ENCODE results near the gene MACROD2.

MACROD2 gene

DNA sequence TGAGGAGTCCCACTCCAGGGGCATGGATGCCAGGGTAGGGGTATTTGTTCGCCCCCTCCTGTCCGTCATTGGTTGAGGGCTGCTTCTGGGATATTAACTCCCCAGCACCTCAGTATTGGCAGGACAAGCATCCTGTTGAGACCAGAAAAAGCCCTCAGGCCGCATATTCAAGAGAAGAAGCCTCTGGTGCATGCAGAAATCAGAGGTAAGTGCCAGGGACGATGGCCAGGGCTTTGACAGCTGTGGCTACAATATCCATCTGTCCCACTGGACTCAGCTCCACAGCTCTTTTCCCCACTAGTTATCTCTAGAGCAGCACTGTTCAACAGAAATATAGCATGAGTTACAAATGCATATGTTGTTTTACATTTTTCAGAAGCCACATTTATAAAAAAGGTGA is 1926.6 kb downstream of the MACROD2 start:
- Histone ChIP-seq H3K4me3 (ENCODE audit: low read depth, low read length) (no peak overlapping the region), H3K36me3 (ENCODE audit: control insufficient read depth, insufficient read depth, low read length) (no peaks in the 10 kb centered on the region), H3K9ac (ENCODE audit: low read depth, low read length) (no peak overlapping the region), H3K4me1 (ENCODE audit: control insufficient read depth, insufficient read depth, low read length) (no peaks in the 10 kb centered on the region), H3K9me3 (ENCODE audit: control insufficient read depth, insufficient read depth, low read length) (no peaks in the 10 kb centered on the region), H3K27me3 (ENCODE audit: control insufficient read depth, insufficient read depth, low read length) (no peaks in the 10 kb centered on the region)

GRCh38 chr20:15922556-15922955 is 1927.2 kb downstream of the MACROD2 start:
- Histone ChIP-seq H3K4me1 (ENCODE audit: control insufficient read depth, insufficient read depth, low read length) (no peaks in the 10 kb centered on the region), H3K9me3 (ENCODE audit: control insufficient read depth, insufficient read depth, low read length) (no peaks in the 10 kb centered on the region), H3K36me3 (ENCODE audit: control insufficient read depth, insufficient read depth, low read length) (no peaks in the 10 kb centered on the region), H3K9ac (ENCODE audit: low read depth, low read length) (no peak overlapping the region), H3K4me3 (ENCODE audit: low read depth, low read length) (no peak overlapping the region), H3K27me3 (ENCODE audit: control insufficient read depth, insufficient read depth, low read length) (no peaks in the 10 kb centered on the region)

DNA sequence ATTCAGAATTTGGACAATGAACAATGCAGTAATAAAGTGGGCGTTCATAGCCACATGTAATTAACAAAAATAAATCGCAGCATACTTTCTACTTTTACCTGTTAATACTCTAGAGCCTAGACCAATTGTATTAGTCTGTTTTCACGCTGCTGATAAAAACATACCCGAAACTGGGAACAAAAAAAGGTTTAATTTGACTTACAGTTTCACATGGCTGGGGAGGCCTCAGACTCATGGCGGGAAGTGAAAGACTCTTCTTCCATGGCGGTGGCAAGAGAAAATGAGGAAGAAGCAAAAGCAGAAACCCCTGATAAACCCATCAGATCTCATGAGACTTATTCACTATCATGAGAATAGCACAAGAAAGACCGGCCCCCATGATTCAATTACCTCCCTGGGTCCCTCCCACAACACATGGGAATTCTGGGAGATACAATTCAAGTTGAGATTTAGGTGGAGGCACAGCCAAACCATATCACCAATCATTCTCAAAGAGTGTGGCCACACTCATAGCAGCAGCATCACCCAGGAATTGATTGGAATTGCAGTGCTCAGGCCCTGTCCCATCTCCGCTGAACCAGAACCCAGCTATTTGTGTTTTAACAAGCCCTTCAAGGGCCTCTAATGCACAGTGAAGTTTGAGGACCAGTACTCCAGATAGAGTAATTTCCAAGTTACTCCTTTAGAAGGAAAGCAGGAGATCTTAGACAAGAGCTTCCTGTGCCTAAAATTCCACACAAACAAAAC is 1927.9 kb downstream of the MACROD2 start:
- no peak overlapping the region for H3K9ac ChIP-seq (ENCODE audit: low read depth, low read length)
- H3K4me3 ChIP-seq (ENCODE audit: low read depth, low read length): no peak overlapping the region
- no peaks in the 10 kb centered on the region for H3K27me3 ChIP-seq (ENCODE audit: control insufficient read depth, insufficient read depth, low read length)
- no peaks in the 10 kb centered on the region for H3K4me1 ChIP-seq (ENCODE audit: control insufficient read depth, insufficient read depth, low read length)
- no peaks in the 10 kb centered on the region for H3K9me3 ChIP-seq (ENCODE audit: control insufficient read depth, insufficient read depth, low read length)
- H3K36me3 ChIP-seq (ENCODE audit: control insufficient read depth, insufficient read depth, low read length): no peaks in the 10 kb centered on the region

DNA sequence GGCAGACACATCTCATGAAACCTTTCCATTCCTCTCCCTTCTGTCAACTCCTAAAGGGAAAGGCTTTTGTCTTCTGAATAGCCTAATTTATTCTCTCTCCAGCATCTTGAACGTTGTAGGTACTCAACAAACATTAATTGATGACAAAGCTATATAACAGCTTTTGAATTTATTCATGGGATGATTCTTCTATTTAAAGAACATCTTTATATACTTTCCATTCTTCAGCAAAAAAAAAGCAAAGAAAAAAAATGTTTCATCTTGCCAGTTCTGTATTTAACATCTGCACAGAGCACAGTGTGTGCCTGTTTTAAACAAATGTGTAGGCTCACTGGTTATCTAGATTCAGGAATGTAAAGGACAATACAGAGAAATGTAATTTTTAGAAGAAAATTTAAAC is 1929.2 kb downstream of the MACROD2 start:
- Histone ChIP-seq H3K9me3 (ENCODE audit: control insufficient read depth, insufficient read depth, low read length) (no peaks in the 10 kb centered on the region), H3K4me3 (ENCODE audit: low read depth, low read length) (no peak overlapping the region), H3K9ac (ENCODE audit: low read depth, low read length) (no peak overlapping the region), H3K36me3 (ENCODE audit: control insufficient read depth, insufficient read depth, low read length) (no peaks in the 10 kb centered on the region), H3K27me3 (ENCODE audit: control insufficient read depth, insufficient read depth, low read length) (no peaks in the 10 kb centered on the region), H3K4me1 (ENCODE audit: control insufficient read depth, insufficient read depth, low read length) (no peaks in the 10 kb centered on the region)

- Histone ChIP-seq H3K36me3 (ENCODE audit: control insufficient read depth, insufficient read depth, low read length) (no peaks in the 10 kb centered on the region), H3K4me1 (ENCODE audit: control insufficient read depth, insufficient read depth, low read length) (no peaks in the 10 kb centered on the region)
Measured at GRCh38 chr20:15925376-15925775, 1930.1 kb downstream of the MACROD2 start.

DNA sequence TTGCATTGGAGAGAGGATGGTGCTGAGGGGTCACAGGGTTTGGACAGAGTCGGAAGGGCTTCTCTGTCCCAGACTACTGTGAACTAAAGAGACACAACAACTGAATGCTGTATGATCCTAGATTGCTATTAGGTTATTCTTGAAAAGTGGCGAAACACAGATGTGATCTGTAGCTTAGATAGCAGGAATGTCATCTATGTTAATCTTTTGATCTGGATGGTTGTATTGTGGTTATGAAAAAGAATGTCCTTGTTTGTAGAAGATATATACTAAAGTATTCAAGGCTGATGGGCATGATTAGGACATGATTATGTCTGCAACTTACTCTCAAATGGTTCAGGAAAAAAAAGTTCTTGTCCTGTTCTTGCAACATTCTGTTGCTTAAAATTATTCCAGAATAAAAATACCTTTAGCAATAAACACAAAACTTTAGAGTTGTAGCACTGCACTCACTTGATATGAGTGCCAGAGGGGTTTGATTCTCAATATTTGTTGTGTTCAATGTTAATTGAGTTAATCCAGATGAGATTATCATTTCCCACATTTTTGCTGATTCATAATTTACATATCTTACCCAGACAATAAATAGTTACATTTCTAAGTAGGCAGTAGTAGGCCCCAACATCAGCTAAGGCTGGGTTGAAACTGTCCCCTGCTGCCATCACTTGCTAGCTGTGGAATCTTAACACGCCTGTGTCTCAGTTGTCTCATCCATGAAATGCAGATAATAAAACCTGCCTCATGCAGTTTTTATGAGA is 1932.8 kb downstream of the MACROD2 start:
- no peaks in the 10 kb centered on the region for H3K4me1 ChIP-seq (ENCODE audit: control insufficient read depth, insufficient read depth, low read length)
- no peak overlapping the region for H3K9ac ChIP-seq (ENCODE audit: low read depth, low read length)
- H3K27me3 ChIP-seq (ENCODE audit: control insufficient read depth, insufficient read depth, low read length): no peaks in the 10 kb centered on the region
- no peaks in the 10 kb centered on the region for H3K36me3 ChIP-seq (ENCODE audit: control insufficient read depth, insufficient read depth, low read length)
- no peak overlapping the region for H3K4me3 ChIP-seq (ENCODE audit: low read depth, low read length)
- no peaks in the 10 kb centered on the region for H3K9me3 ChIP-seq (ENCODE audit: control insufficient read depth, insufficient read depth, low read length)

More at GRCh38 chr20:15925376-15925775, 1930.1 kb downstream of the MACROD2 start:
- H3K9ac ChIP-seq (ENCODE audit: low read depth, low read length): no peak overlapping the region
- H3K27me3 ChIP-seq (ENCODE audit: control insufficient read depth, insufficient read depth, low read length): no peaks in the 10 kb centered on the region
- no peak overlapping the region for H3K4me3 ChIP-seq (ENCODE audit: low read depth, low read length)
- no peaks in the 10 kb centered on the region for H3K9me3 ChIP-seq (ENCODE audit: control insufficient read depth, insufficient read depth, low read length)

- H3K4me1 ChIP-seq (ENCODE audit: control insufficient read depth, insufficient read depth, low read length): no peaks in the 10 kb centered on the region
- H3K9ac ChIP-seq (ENCODE audit: low read depth, low read length): no peak overlapping the region
- no peaks in the 10 kb centered on the region for H3K27me3 ChIP-seq (ENCODE audit: control insufficient read depth, insufficient read depth, low read length)
- H3K36me3 ChIP-seq (ENCODE audit: control insufficient read depth, insufficient read depth, low read length): no peaks in the 10 kb centered on the region
- no peaks in the 10 kb centered on the region for H3K9me3 ChIP-seq (ENCODE audit: control insufficient read depth, insufficient read depth, low read length)
- H3K4me3 ChIP-seq (ENCODE audit: low read depth, low read length): no peak overlapping the region
Measured at GRCh38 chr20:15928946-15929345, 1933.6 kb downstream of the MACROD2 start.

GRCh38 chr20:15930311-15931305 is 1935.3 kb downstream of the MACROD2 start:
- Histone ChIP-seq H3K9me3 (ENCODE audit: control insufficient read depth, insufficient read depth, low read length) (no peaks in the 10 kb centered on the region), H3K36me3 (ENCODE audit: control insufficient read depth, insufficient read depth, low read length) (no peaks in the 10 kb centered on the region), H3K4me1 (ENCODE audit: control insufficient read depth, insufficient read depth, low read length) (no peaks in the 10 kb centered on the region), H3K4me3 (ENCODE audit: low read depth, low read length) (no peak overlapping the region), H3K9ac (ENCODE audit: low read depth, low read length) (no peak overlapping the region), H3K27me3 (ENCODE audit: control insufficient read depth, insufficient read depth, low read length) (no peaks in the 10 kb centered on the region)

GRCh38 chr20:15931897-15932296 is 1936.6 kb downstream of the MACROD2 start:
- Histone ChIP-seq H3K4me1 (ENCODE audit: control insufficient read depth, insufficient read depth, low read length) (no peaks in the 10 kb centered on the region), H3K27me3 (ENCODE audit: control insufficient read depth, insufficient read depth, low read length) (no peaks in the 10 kb centered on the region), H3K9ac (ENCODE audit: low read depth, low read length) (no peak overlapping the region), H3K36me3 (ENCODE audit: control insufficient read depth, insufficient read depth, low read length) (no peaks in the 10 kb centered on the region), H3K4me3 (ENCODE audit: low read depth, low read length) (no peak overlapping the region), H3K9me3 (ENCODE audit: control insufficient read depth, insufficient read depth, low read length) (no peaks in the 10 kb centered on the region)

DNA sequence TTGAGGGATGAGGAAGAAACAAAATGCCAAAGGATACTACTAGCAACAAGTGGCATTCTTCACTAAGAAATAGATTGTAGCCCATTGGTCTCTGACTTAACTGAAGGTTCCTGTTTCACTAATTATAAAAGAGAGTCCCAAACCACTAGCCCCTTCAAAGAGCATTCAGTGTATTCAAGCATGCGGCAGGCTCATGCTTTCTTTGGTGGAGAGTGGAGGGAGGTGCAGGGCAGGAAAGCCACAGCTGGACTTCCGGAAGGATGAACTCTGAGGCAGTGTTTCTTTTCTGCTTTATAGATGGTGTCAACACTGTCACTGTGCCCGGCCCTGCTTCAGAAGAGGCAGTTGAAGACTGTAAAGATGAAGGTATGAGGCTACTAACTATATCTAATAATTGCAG is 1941.9 kb downstream of the MACROD2 start:
- Histone ChIP-seq H3K36me3 (ENCODE audit: control insufficient read depth, insufficient read depth, low read length) (no peaks in the 10 kb centered on the region), H3K4me1 (ENCODE audit: control insufficient read depth, insufficient read depth, low read length) (no peaks in the 10 kb centered on the region), H3K9ac (ENCODE audit: low read depth, low read length) (no peak overlapping the region), H3K4me3 (ENCODE audit: low read depth, low read length) (no peak overlapping the region), H3K9me3 (ENCODE audit: control insufficient read depth, insufficient read depth, low read length) (no peaks in the 10 kb centered on the region), H3K27me3 (ENCODE audit: control insufficient read depth, insufficient read depth, low read length) (no peaks in the 10 kb centered on the region)

DNA sequence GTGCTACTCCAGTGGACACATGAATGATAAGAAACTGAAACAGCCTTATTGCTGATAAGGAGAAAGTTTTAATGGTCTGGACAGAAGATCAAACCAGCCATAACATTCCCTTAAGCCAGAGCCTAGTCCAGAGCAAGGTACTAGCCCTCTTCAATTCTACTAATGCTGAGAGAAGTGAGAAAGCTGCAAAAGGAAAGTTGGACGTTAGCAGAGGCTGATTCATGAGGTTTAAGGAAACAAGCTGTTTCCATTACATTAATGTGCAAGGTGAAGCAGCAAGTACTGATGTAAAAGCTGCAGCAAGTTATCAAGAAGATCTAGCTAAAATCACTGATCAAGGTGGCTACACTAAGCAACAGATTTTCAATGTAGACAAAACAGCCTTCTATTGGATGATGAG is 1943.5 kb downstream of the MACROD2 start:
- H3K4me1 ChIP-seq (ENCODE audit: control insufficient read depth, insufficient read depth, low read length): no peaks in the 10 kb centered on the region
- H3K27me3 ChIP-seq (ENCODE audit: control insufficient read depth, insufficient read depth, low read length): no peaks in the 10 kb centered on the region
- H3K9ac ChIP-seq (ENCODE audit: low read depth, low read length): no peak overlapping the region
- H3K9me3 ChIP-seq (ENCODE audit: control insufficient read depth, insufficient read depth, low read length): no peaks in the 10 kb centered on the region
- H3K4me3 ChIP-seq (ENCODE audit: low read depth, low read length): no peak overlapping the region
- H3K36me3 ChIP-seq (ENCODE audit: control insufficient read depth, insufficient read depth, low read length): no peaks in the 10 kb centered on the region

Measured in iPS-15b (cell line).